AG04449 (cell line): Measurements from ENCODE around the gene FMOD.
"Not testable (repeated sequence)": the region's sequence is repeated elsewhere in the genome, so short reads cannot be mapped to it uniquely, and the experiment has no call there.

Experiments used
- CTCF ChIA-PET: fragments of 350-600 bp; formaldehyde crosslinking; extraction: SDS; loops from one replicate; lab custom pipeline; 2021; ENCODE audit warnings: antibody characterized with exemption; lab: Yijun Ruan, JAX
- POLR2A ChIA-PET: fragments of 400-600, 350-600 bp; formaldehyde crosslinking; extraction: SDS; loops from one replicate; lab custom pipeline; 2020; ENCODE audit warnings: antibody characterized with exemption, inconsistent platforms; lab: Yijun Ruan, JAX
- DNase-seq: peaks from one replicate; pipeline ENCODE4 v3.0.0-alpha.2; 2010; ENCODE audit warnings: low read depth, low spot score
- H3K4me3 ChIP-seq: 2 replicates; pipeline ENCODE4 v1.5.1; 2011; ENCODE audit warnings: low read depth, mild to moderate bottlenecking, control low read depth, low read length
- CTCF ChIP-seq: IDR thresholded peaks from one replicate; pipeline ENCODE4 v1.5.1; 2011; ENCODE audit warnings: mild to moderate bottlenecking, moderate library complexity, low read length, control low read depth, inconsistent platforms; ENCODE audit not compliant: insufficient read depth; ENCODE audit errors: missing control alignments

FMOD gene

GRCh38 chr1:203302456-203302855 is 48.5 kb downstream of the FMOD start:
- ChIA-PET POLR2A (no interaction called here), CTCF (interaction anchor here (1.0 kb wide), 1 partner anchor 35 kb away, joined by 3 read pairs; no protein-coding TSS in a partner anchor)
- no peak overlapping the region for H3K4me3 ChIP-seq
- DNase-seq: no peak
- TF ChIP-seq CTCF: no peak

DNA sequence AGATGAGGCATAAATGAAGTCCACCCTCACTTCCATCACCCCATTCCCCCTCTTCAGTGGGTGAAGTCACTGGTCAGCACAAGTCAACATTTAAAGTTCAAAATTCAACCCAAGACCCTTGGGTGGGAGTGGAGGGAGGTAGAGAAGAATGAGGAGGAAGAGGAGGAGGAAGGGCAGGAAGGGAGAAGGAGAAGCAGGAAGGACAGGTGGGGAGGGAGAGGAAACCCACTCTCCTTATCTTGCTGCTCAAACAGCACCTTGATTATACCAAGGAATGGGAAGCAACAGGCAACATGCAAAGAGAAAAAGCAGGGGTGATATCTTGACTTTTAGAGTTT is 49.6 kb downstream of the FMOD start:
- ChIA-PET POLR2A (no interaction called here), CTCF (no interaction called here)
- no peak overlapping the region for H3K4me3 ChIP-seq
- DNase-seq: no peak
- no peak for TF ChIP-seq CTCF

DNA sequence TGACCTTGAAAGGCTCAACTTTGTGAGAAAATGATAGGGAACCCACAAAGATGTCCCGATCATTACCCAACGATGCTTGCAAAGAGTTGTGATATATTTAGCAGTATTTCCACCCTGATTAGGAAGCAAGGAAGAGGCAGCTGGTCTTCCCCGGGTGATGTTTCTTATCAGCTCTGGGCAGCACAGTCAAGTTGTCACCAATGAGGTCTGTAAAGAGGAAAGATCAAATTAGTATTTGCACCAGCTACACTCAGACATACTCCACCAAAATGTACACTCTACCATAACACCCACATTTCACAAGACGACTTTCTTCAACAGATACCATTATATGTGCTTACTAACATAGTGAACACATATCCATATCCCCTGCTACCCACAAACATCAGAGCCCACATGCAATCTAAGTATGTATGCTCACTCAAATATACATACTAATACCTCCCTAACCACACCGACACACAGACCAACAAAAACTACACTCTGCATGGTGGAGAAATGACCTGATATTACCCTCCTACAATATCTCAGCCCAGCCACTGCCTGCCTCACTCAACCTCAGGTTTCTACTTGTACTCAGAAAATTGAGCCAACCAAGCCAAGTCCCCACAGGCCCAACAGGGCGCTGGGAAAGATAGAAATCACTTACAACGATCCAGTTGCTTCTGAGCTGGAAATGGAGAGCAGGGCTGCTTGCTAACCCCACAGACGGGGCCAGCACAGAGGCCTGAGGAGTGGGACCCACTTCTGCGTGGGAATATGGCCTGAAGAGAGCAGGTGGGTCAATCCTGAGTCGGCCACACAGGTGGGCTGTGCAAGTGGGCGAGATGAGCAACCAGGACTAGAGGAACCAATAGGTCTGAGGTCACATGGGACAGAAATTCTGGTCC is 50.2 kb downstream of the FMOD start:
- no peak for DNase-seq
- TF ChIP-seq CTCF: no peak
- ChIA-PET POLR2A (no interaction called here), CTCF (interaction anchor here (8.8 kb wide), 1 partner anchor 31 kb away, joined by 92 read pairs; no protein-coding TSS in a partner anchor)
- H3K4me3 ChIP-seq: no peak overlapping the region

GRCh38 chr1:203299719-203300429 is 51.0 kb downstream of the FMOD start:
- CTCF ChIA-PET: interaction anchor here (1.2 to 8.8 kb wide), 2 partner anchors 27 to 30 kb away, joined by 3 to 92 read pairs; no protein-coding TSS in a partner anchor
- POLR2A ChIA-PET, H3K4me3 ChIP-seq, DNase-seq: not testable (repeated sequence)

DNA sequence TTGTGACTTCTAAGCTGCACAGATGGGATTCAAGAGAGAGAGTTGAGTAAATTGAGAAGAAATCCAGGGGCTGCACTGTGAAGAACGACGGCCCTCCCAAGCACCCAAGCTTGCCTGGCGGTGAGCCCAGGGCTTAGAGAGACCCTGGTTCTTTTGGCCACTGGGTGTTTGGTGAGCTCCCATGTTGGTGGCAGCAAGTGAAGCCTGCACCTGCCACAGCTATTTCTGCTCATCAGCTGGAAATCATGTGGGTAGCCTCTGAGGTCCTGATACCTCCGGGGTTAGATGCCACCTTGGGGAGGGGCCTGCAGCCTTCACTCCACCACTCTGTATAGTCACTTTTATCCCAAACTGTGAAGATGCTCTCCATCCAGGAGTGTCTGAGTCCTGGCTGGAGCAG is 51.8 kb downstream of the FMOD start:
- no peak for DNase-seq
- ChIA-PET CTCF (interaction anchor here (0.9 to 8.8 kb wide), 4 partner anchors 28 to 189 kb away, joined by 3 to 92 read pairs (median 3); no protein-coding TSS in a partner anchor), POLR2A (no interaction called here)
- H3K4me3 ChIP-seq: no peak overlapping the region
- TF ChIP-seq CTCF: no peak

DNA sequence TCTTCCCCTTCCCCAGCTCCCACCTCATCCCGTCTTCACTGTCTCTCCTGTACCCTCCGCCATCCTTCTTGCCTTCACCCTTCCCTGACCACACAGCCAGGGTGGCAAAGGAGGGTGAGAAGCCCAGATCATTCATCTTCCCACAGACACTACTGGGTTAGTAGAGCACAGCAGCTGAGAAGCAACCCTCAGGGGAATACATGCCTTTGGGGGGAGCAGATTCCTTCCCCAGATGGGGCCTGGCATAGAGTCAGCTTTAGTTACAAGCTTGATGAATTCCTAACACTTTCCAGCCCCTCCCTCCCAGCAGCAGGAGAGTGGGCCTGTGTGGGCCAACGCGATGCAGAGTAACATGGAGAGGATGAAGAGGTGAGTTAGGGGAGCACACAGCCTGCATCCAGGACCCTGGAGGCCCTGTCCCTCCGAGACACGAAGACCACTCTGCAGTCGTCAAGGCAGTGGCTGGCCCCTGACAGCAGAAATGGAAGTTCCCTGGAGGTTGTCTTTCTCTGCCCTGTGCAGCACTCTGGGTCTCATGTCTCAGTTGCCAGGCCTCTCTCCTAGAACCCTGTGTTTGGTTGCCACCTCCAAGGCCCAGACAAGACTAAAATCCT is 54.4 kb downstream of the FMOD start:
- ChIA-PET CTCF (interaction anchor here (0.8 to 8.8 kb wide), 7 partner anchors 10 to 40 kb away, joined by 3 to 92 read pairs (median 5); no protein-coding TSS in a partner anchor), POLR2A (interaction anchor here (0.7 to 1.0 kb wide), 2 partner anchors 9 to 10 kb away, joined by 3 to 5 read pairs; partner anchors contain the start of gene BTG2)
- DNase-seq: peak; percentile 86
- no peak overlapping the region for H3K4me3 ChIP-seq
- no peak for TF ChIP-seq CTCF
